K562 (cell line): Measurements from ENCODE around the gene PDE4D. TPM values are rescaled to one million over a fixed set of nuclear protein-coding genes. Genes with fewer than 3 reads are reported as not detected.
A peak's percentile ranks its signal among the peaks of the same experiment; 100 is the strongest.

Experiments used
- ATAC-seq: fragments of 200-7000 bp; cut with Tn5 transposase; 3 replicates; pipeline ENCODE4 v1.9.1; 2020; ENCODE audit warnings: moderate library complexity
- BruUV-seq: library from RNA; stranded (reverse); fragments of 400-500 nt; replicated peaks from 2 replicates; lab custom pipeline; 2021; lab: Mats Ljungman, UMichigan
- CTCF ChIA-PET: fragments of 300-600 bp; formaldehyde crosslinking; extraction: SDS; loops from one replicate; lab custom pipeline; 2021; ENCODE audit warnings: low intra/inter-chr PET ratio; lab: Yijun Ruan, JAX
- POLR2A ChIA-PET: fragments of 300-600, 350-650 bp; sonication (Branson Sonifier 250); formaldehyde crosslinking; extraction: SDS; loops from one replicate; lab custom pipeline; 2021; ENCODE audit warnings: antibody characterized with exemption, inconsistent platforms; lab: Yijun Ruan, JAX
- DNase-seq, 4 experiments: peaks; one replicate each; pipeline versions ENCODE4 v3.0.0 to v3.0.0-alpha.2; 2011 to 2018; ENCODE audit warnings: low spot score in 3 of 4, mixed read lengths in 3 of 4; ENCODE audit errors: extremely low read depth in 1 of 4
- FAIRE-seq: peaks from 2 replicates; lab custom pipeline; 2011; peaks lifted over from hg19 to GRCh38; lab: Jason Lieb, UNC
- H2AFZ ChIP-seq: 2 replicates; pipeline ENCODE4 v1.6.0; 2011; ENCODE audit warnings: low read depth, low read length, control low read depth, inconsistent platforms
- H3K27ac ChIP-seq: fragments of 200-600 bp; 3 replicates; pipeline ENCODE4 v1.8.0; 2011; ENCODE audit warnings: low read depth, mild to moderate bottlenecking, control low read depth, inconsistent platforms, low read length, moderate library complexity, mixed read lengths; ENCODE audit errors: extremely low read depth
- H3K27me3 ChIP-seq, 2 experiments: fragments of 300-600 bp in 1 of 2; 2 replicates in 1 of 2; 3 replicates in 1 of 2; pipeline versions ENCODE4 v1.6.0 to v1.8.0; 2011; ENCODE audit warnings: inconsistent platforms in 2 of 2, low read length in 2 of 2, mild to moderate bottlenecking in 1 of 2, mixed read lengths in 1 of 2, moderate library complexity in 1 of 2; ENCODE audit not compliant: control insufficient read depth in 2 of 2, insufficient read depth in 2 of 2
- H3K36me3 ChIP-seq: fragments of 300-600 bp; 3 replicates; pipeline ENCODE4 v1.8.0; 2011; ENCODE audit warnings: mild to moderate bottlenecking, low read length, inconsistent platforms; ENCODE audit not compliant: control insufficient read depth, insufficient read depth
- H3K4me1 ChIP-seq, 2 experiments: fragments of 200-600 bp in 1 of 2; replicated peaks in 1 of 2; 2 replicates in 1 of 2; 3 replicates in 1 of 2; pipeline versions ENCODE4 v1.5.1 to v1.8.0; 2011; ENCODE audit warnings: inconsistent platforms in 2 of 2, low read length in 2 of 2, mild to moderate bottlenecking in 1 of 2, mixed read lengths in 1 of 2, moderate library complexity in 1 of 2; ENCODE audit not compliant: control insufficient read depth in 2 of 2, insufficient read depth in 2 of 2
- H3K4me2 ChIP-seq: 2 replicates; pipeline ENCODE4 v1.6.1; 2011; ENCODE audit warnings: low read length, control low read depth, inconsistent platforms, mixed read lengths; ENCODE audit not compliant: insufficient read depth
- H3K4me3 ChIP-seq: fragments of 200-600 bp; sonication (generic), shearing (Covaris generic); 2 replicates; pipeline ENCODE4 v1.5.1; 2016; ENCODE audit warnings: control low read depth, inconsistent platforms
- H3K79me2 ChIP-seq: fragments of 200-600 bp; 3 replicates; pipeline ENCODE4 v1.8.0; 2011; ENCODE audit warnings: low read length, inconsistent platforms; ENCODE audit not compliant: control insufficient read depth, insufficient read depth
- H3K9ac ChIP-seq, 2 experiments: 2 replicates each; pipeline versions ENCODE4 v1.6.0 to v1.6.1; 2011; ENCODE audit warnings: low read depth in 2 of 2, low read length in 2 of 2, control low read depth in 1 of 2, inconsistent platforms in 1 of 2, mild to moderate bottlenecking in 1 of 2, mixed read lengths in 1 of 2; ENCODE audit not compliant: insufficient read depth in 1 of 2
- H3K9me1 ChIP-seq: one replicate; pipeline ENCODE4 v1.6.0; 2011; ENCODE audit warnings: inconsistent platforms, mild to moderate bottlenecking, low read length, moderate library complexity; ENCODE audit not compliant: control insufficient read depth, insufficient read depth
- H3K9me3 ChIP-seq: replicated peaks from 2 replicates; pipeline ENCODE4 v1.5.1; 2011; ENCODE audit warnings: low read depth, low read length, inconsistent platforms; ENCODE audit not compliant: control insufficient read depth, insufficient read depth
- H4K20me1 ChIP-seq: replicated peaks from 2 replicates; pipeline ENCODE4 v1.6.1; 2011; ENCODE audit warnings: low read length, inconsistent platforms, mixed read lengths; ENCODE audit not compliant: control insufficient read depth, insufficient read depth
- JUND ChIP-seq, 2 experiments: IDR thresholded peaks; 2 replicates in 1 of 2; 3 replicates in 1 of 2; pipeline ENCODE4 v1.6.1; 2011; ENCODE audit warnings: borderline replicate concordance in 2 of 2, low read depth in 2 of 2, low read length in 2 of 2, improper control_type of control experiment in 1 of 2, missing biosample characterization in 1 of 2, missing genetic modification characterization in 1 of 2, missing genetic modification reagents in 1 of 2
- SMAD3 ChIP-seq: fragments of 450-650 bp; formaldehyde crosslinking; conservative IDR thresholded peaks from 2 replicates; pipeline ENCODE4 v1.4.0; 2020; ENCODE audit warnings: mild to moderate bottlenecking
- in situ Hi-C: fragments of 300-500 bp; cut with MboI; formaldehyde crosslinking; loops from 4 replicates; pipeline ENCODE4 v1.15.0; 2018; ENCODE audit warnings: inconsistent platforms, mixed read lengths
- intact Hi-C: fragments of 100-400 bp; cut with micrococcal nuclease; formaldehyde crosslinking; loops from 2 replicates; pipeline ENCODE4 v1.14.2; 2022
- polyA plus RNA-seq, 8 experiments: library from polyadenylated mRNA; depleted of rRNA in 4 of 8; stranded (reverse) in 5 of 8; unstranded in 3 of 8; fragments of >200 nt; fragmentation: Nextera tagmentation in 2 of 8; fragmentation: Illumina TruSeq in 1 of 8; extraction: Ambion mirVana in 2 of 8; extraction: Trizol in 1 of 8; gene quantifications; 2 replicates each; pipeline versions ENCODE4 v1.2.1 to v1.2.3, GENCODE V29; 2011 to 2014; ENCODE audit warnings: inconsistent platforms in 1 of 8, missing spikeins in 1 of 8
- total RNA-seq, 7 experiments: library from RNA; depleted of rRNA in 6 of 7; stranded (reverse); fragments of >200 nt in 6 of 7; fragmentation: Illumina TruSeq in 2 of 7; extraction: Trizol in 2 of 7; gene quantifications; 2 replicates each; pipeline versions ENCODE4 v1.2.1 to v1.2.3, GENCODE V29; 2011 to 2021; ENCODE audit warnings: low replicate concordance in 1 of 7
- TF ChIP-seq, protein P1 (sequence below): fragments of 150-350 bp; IDR thresholded peaks from 2 replicates; pipeline ENCODE4 v1.6.1; 2014; ENCODE audit warnings: low read depth, mild to moderate bottlenecking, low read length, borderline replicate concordance

The PDE4D gene
- total and polyA plus RNA-seq, 9 of the 15 experiments (the other 6 are each of a cell fraction or from before 2014, with no cell fraction given), result 0.04 to 0.46 (median 0.13) TPM

- TF ChIP-seq, protein P1, sequence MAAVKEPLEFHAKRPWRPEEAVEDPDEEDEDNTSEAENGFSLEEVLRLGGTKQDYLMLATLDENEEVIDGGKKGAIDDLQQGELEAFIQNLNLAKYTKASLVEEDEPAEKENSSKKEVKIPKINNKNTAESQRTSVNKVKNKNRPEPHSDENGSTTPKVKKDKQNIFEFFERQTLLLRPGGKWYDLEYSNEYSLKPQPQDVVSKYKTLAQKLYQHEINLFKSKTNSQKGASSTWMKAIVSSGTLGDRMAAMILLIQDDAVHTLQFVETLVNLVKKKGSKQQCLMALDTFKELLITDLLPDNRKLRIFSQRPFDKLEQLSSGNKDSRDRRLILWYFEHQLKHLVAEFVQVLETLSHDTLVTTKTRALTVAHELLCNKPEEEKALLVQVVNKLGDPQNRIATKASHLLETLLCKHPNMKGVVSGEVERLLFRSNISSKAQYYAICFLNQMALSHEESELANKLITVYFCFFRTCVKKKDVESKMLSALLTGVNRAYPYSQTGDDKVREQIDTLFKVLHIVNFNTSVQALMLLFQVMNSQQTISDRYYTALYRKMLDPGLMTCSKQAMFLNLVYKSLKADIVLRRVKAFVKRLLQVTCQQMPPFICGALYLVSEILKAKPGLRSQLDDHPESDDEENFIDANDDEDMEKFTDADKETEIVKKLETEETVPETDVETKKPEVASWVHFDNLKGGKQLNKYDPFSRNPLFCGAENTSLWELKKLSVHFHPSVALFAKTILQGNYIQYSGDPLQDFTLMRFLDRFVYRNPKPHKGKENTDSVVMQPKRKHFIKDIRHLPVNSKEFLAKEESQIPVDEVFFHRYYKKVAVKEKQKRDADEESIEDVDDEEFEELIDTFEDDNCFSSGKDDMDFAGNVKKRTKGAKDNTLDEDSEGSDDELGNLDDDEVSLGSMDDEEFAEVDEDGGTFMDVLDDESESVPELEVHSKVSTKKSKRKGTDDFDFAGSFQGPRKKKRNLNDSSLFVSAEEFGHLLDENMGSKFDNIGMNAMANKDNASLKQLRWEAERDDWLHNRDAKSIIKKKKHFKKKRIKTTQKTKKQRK, result no peak
Observed at GRCh38 chr5:59116231-59116865, 777.2 kb downstream of the PDE4D start (continued).

DNA sequence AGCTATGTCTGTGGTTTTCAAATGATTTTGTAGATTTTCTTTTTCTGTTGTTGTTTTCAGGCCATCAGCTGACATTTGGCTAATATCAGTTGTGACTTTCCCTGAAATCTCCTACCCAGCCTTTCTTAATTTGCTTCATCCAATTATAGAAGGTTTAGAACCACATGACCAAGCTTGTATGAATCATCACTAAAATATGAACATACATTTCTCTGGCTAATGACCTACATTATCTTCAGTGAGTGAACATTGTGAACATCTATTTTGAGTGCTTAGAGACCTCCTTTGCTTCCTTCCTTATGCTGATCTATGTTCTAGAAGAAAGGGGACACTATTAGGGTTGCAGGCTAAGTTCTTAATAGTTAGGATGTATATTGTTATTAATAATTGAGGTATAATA lies 778.2 kb downstream of the PDE4D start:
- no peak overlapping the region for H3K4me2 ChIP-seq
- no peak for TF ChIP-seq JUND (IDR thresholded peaks at IDR 0.05; ENCODE audit: borderline replicate concordance, low read depth, low read length)
- TF ChIP-seq JUND (tag; IDR thresholded peaks at IDR 0.05; ENCODE audit: borderline replicate concordance, low read depth, low read length), result peak; percentile 18; the same call in 1 of the 3 replicates
- no peak for TF ChIP-seq SMAD3
- TF ChIP-seq, all 486 proteins: peak for 1
- CTCF ChIA-PET, result no interaction called here
- Histone ChIP-seq H4K20me1 (no peaks in the 10 kb centered on the region), H3K79me2 (no peaks in the 10 kb centered on the region), H3K27ac (no peak overlapping the region), H3K4me1 (no peaks in the 10 kb centered on the region), H3K9me3 (no peaks in the 10 kb centered on the region), H3K27me3 (no peaks in the 10 kb centered on the region), H3K9me1 (no peaks in the 10 kb centered on the region), H2AFZ (no peak overlapping the region), H3K4me3 (no peak overlapping the region), H3K36me3 (no peaks in the 10 kb centered on the region), H3K9ac (no peak overlapping the region)
- POLR2A ChIA-PET, result no interaction called here
- in situ Hi-C loops, result no loop called here
- BruUV-seq, result no TSS peak
- FAIRE-seq, result no peak
- ATAC-seq, result no peak
- intact Hi-C loops, result no loop called here
- DNase-seq, result no peak
